Aorta (tissue), 5 donors: ENCODE data around the gene SH3TC1. TPM values are rescaled to one million over a fixed set of nuclear protein-coding genes. Genes with fewer than 3 reads are reported as not detected.

Experiments
- ATAC-seq: fragments of 200-7000 bp; cut with Tn5 transposase; one replicate; pipeline ENCODE4 v1.9.1; 2022; ENCODE audit warnings: moderate library complexity; ENCODE audit not compliant: low FRiP score
- DNase-seq, 2 donors: peaks; one replicate each; pipeline ENCODE4 v3.0.0-alpha.2; 2020
- H3K27ac ChIP-seq, 2 donors: one replicate each; pipeline ENCODE4 v1.5.1; 2013; ENCODE audit warnings: low read length in 2 of 2, mild to moderate bottlenecking in 2 of 2, moderate library complexity in 2 of 2, control low read depth in 1 of 2, inconsistent platforms in 1 of 2, low read depth in 1 of 2
- H3K27me3 ChIP-seq, 2 donors: one replicate each; pipeline ENCODE4 v1.6.1; 2013; ENCODE audit warnings: control low read depth in 1 of 2, low read length in 1 of 2, mild to moderate bottlenecking in 1 of 2, moderate library complexity in 1 of 2; ENCODE audit not compliant: insufficient read depth in 2 of 2, control insufficient read depth in 1 of 2
- H3K36me3 ChIP-seq, 2 donors: one replicate each; pipeline ENCODE4 v1.6.1; 2013; ENCODE audit warnings: control low read depth in 1 of 2, low read length in 1 of 2, mild to moderate bottlenecking in 1 of 2; ENCODE audit not compliant: insufficient read depth in 2 of 2, control insufficient read depth in 1 of 2
- H3K4me1 ChIP-seq, 2 donors: one replicate each; pipeline ENCODE4 v1.6.1; 2013; ENCODE audit warnings: low read length in 2 of 2, control low read depth in 1 of 2, mild to moderate bottlenecking in 1 of 2, moderate library complexity in 1 of 2; ENCODE audit not compliant: insufficient read depth in 2 of 2, control insufficient read depth in 1 of 2
- H3K4me3 ChIP-seq, 2 donors: one replicate each; pipeline ENCODE4 v1.5.1; 2013; ENCODE audit warnings: low read length in 2 of 2, control low read depth in 1 of 2, mild to moderate bottlenecking in 1 of 2
- H3K9me3 ChIP-seq: one replicate; pipeline ENCODE4 v1.6.1; 2013; ENCODE audit warnings: mild to moderate bottlenecking, low read length; ENCODE audit not compliant: control insufficient read depth
- WGBS, 2 donors: extraction: QIAGEN DNeasy Blood & Tissue Kit; methylation state at CpG; one replicate each; pipeline ENCODE4 v1.1.7; 2013; 5-methylcytosine and 5-hydroxymethylcytosine counted together
- intact Hi-C, 2 donors: fragments of 100-400 bp; cut with DNase I; formaldehyde crosslinking; loops; one replicate each; pipeline versions ENCODE4 v1.14.2 to v1.15.0; 2022
- polyA plus RNA-seq, 2 donors: library from polyadenylated mRNA; stranded (reverse); fragments of 200-250 nt; gene quantifications; one replicate each; pipeline ENCODE4 v1.2.3, GENCODE V29; 2013
- total RNA-seq, 2 donors: library from RNA; stranded (reverse); fragmentation: NEBNext Ultra II Directional; extraction: Animal tissue kit (Norgen Biotek cat#: 25700); gene quantifications; one replicate each; pipeline ENCODE4 v1.2.1, GENCODE V29; 2021
- donor health status: healthy with polysubstance abuse.
- donor health status: Bipolar disorder and iron deficiency.
- donor health status: DM: no; HTN: no; CAD: no.
- donor health status: DM: no; HTN: no; CAD: no.
- donor health status: DM: yes; HTN: yes; CAD: no.

Gene SH3TC1
- total and polyA plus RNA-seq, 4 donors: 3.4 to 58.9 (median 21.7) TPM

- Histone ChIP-seq H3K4me1 (no peaks in the 10 kb centered on the region), H3K9me3 (no peaks in the 10 kb centered on the region), H3K27me3 (no peaks in the 10 kb centered on the region), H3K4me3 (no peak overlapping the region), H3K36me3 (no peaks in the 10 kb centered on the region), H3K27ac (no peak overlapping the region)
- no peak for ATAC-seq
- DNase-seq: no peak
- intact Hi-C loops: loop anchor here (1.0 to 10.0 kb wide), 2 partner anchors 160 to 352 kb away; partner anchors contain the start of gene CPZ (in 1 of the 2)
- 78 to 80% methylated on average over 10 of the region's 10 CpGs for WGBS, 2 donors
These were observed 43.9 kb downstream of the SH3TC1 start for GRCh38 chr4:8242782-8243560.

GRCh38 chr4:8244001-8244757 is 45.1 kb downstream of the SH3TC1 start:
- Histone ChIP-seq H3K4me3 (no peak overlapping the region), H3K9me3 (no peaks in the 10 kb centered on the region), H3K4me1 (no peaks in the 10 kb centered on the region), H3K27ac (no peak overlapping the region), H3K27me3 (no peaks in the 10 kb centered on the region), H3K36me3 (no peaks in the 10 kb centered on the region)
- ATAC-seq: no peak
- DNase-seq: no peak
- intact Hi-C loops: loop anchor here in 1 of 2 donors (10.0 kb wide), 1 partner anchor 351 kb away; the partner anchor contains the start of gene CPZ
- WGBS, 2 donors: 93 to 94% methylated on average over 18 of the region's 18 CpGs

GRCh38 chr4:8244931-8245460 is 45.9 kb downstream of the SH3TC1 start:
- Histone ChIP-seq H3K4me1 (no peaks in the 10 kb centered on the region), H3K36me3 (no peaks in the 10 kb centered on the region), H3K27ac (no peak overlapping the region), H3K9me3 (no peaks in the 10 kb centered on the region), H3K27me3 (no peaks in the 10 kb centered on the region), H3K4me3 (no peak overlapping the region)
- ATAC-seq: no peak
- no peak for DNase-seq
- WGBS, 2 donors: 96 to 97% methylated on average over 19 of the region's 19 CpGs
- intact Hi-C loops: loop anchor here in 1 of 2 donors (10.0 kb wide), 1 partner anchor 350 kb away; the partner anchor contains the start of gene CPZ

GRCh38 chr4:8245884-8246833 is 47.1 kb downstream of the SH3TC1 start:
- ATAC-seq: no peak
- Histone ChIP-seq H3K27me3 (no peaks in the 10 kb centered on the region), H3K27ac (no peak overlapping the region), H3K9me3 (no peaks in the 10 kb centered on the region), H3K4me1 (no peaks in the 10 kb centered on the region), H3K4me3 (no peak overlapping the region), H3K36me3 (no peaks in the 10 kb centered on the region)
- WGBS, 2 donors: 95% methylated on average over 30 to 31 of the region's 31 CpGs
- DNase-seq: no peak
- intact Hi-C loops: loop anchor here in 1 of 2 donors (10.0 kb wide), 1 partner anchor 349 kb away; the partner anchor contains the start of gene CPZ

GRCh38 chr4:8247047-8247930 is 48.2 kb downstream of the SH3TC1 start:
- intact Hi-C loops: loop anchor here in 1 of 2 donors (10.0 kb wide), 1 partner anchor 348 kb away; the partner anchor contains the start of gene CPZ
- H3K4me3 ChIP-seq: no peak overlapping the region
- ATAC-seq: peak; percentile 58
- DNase-seq: peak; percentile 75 to 86
- 87 to 89% methylated on average over 31 of the region's 31 CpGs for WGBS, 2 donors
- H3K4me1 ChIP-seq: no peaks in the 10 kb centered on the region
- no peaks in the 10 kb centered on the region for H3K27me3 ChIP-seq
- no peaks in the 10 kb centered on the region for H3K9me3 ChIP-seq
- no peak overlapping the region for H3K27ac ChIP-seq
- no peaks in the 10 kb centered on the region for H3K36me3 ChIP-seq

GRCh38 chr4:8248091-8248490 is 49.0 kb downstream of the SH3TC1 start:
- H3K4me1 ChIP-seq: no peaks in the 10 kb centered on the region
- no peak overlapping the region for H3K27ac ChIP-seq
- DNase-seq (no peak), ATAC-seq (no peak)
- H3K27me3 ChIP-seq: no peaks in the 10 kb centered on the region
- H3K4me3 ChIP-seq: no peak overlapping the region
- H3K36me3 ChIP-seq: no peaks in the 10 kb centered on the region
- intact Hi-C loops: loop anchor here in 1 of 2 donors (10.0 kb wide), 1 partner anchor 347 kb away; the partner anchor contains the start of gene CPZ
- 84 to 87% methylated on average over 7 of the region's 7 CpGs for WGBS, 2 donors
- no peaks in the 10 kb centered on the region for H3K9me3 ChIP-seq

GRCh38 chr4:8250227-8250626 is 51.1 kb downstream of the SH3TC1 start:
- ATAC-seq: no peak
- Histone ChIP-seq H3K27ac (no peak overlapping the region), H3K4me1 (no peaks in the 10 kb centered on the region), H3K36me3 (no peaks in the 10 kb centered on the region), H3K4me3 (no peak overlapping the region), H3K9me3 (no peaks in the 10 kb centered on the region), H3K27me3 (no peaks in the 10 kb centered on the region)
- intact Hi-C loops: no loop called here
- 74 to 78% methylated on average over 3 of the region's 3 CpGs for WGBS, 2 donors
- DNase-seq: no peak
